Loucy (cell line): ENCODE data around the gene SQSTM1.

Experiments used
- H2AFZ ChIP-seq: fragments of 200-600 bp; sonication (generic); 2 replicates; pipeline ENCODE4 v1.6.0; 2016; ENCODE audit warnings: antibody characterized with exemption, mild to moderate bottlenecking, low read length, moderate library complexity
- H3F3A ChIP-seq: fragments of 200-600 bp; 2 replicates; pipeline ENCODE4 v1.6.0; 2016; ENCODE audit warnings: antibody characterized with exemption, low read depth, mild to moderate bottlenecking
- H3K27me3 ChIP-seq: fragments of 200-600 bp; sonication (generic); 2 replicates; pipeline ENCODE4 v1.6.1; 2014; ENCODE audit warnings: low read length, mild to moderate bottlenecking; ENCODE audit not compliant: insufficient read depth, poor library complexity, severe bottlenecking
- H3K36me3 ChIP-seq: fragments of 200-600 bp; sonication (generic); 2 replicates; pipeline ENCODE4 v1.6.1; 2016; ENCODE audit warnings: low read length; ENCODE audit not compliant: insufficient read depth
- H3K4me1 ChIP-seq: fragments of 200-600 bp; sonication (generic); 2 replicates; pipeline ENCODE4 v1.5.1; 2014; ENCODE audit warnings: low read length, mild to moderate bottlenecking; ENCODE audit not compliant: insufficient read depth, poor library complexity, severe bottlenecking
- H3K4me2 ChIP-seq: fragments of 200-600 bp; sonication (generic); 2 replicates; pipeline ENCODE4 v1.6.0; 2014; ENCODE audit warnings: antibody characterized with exemption, low read length, low read depth, mild to moderate bottlenecking; ENCODE audit not compliant: poor library complexity, severe bottlenecking
- H3K4me3 ChIP-seq: fragments of 200-600 bp; sonication (generic); 2 replicates; pipeline ENCODE4 v1.5.1; 2014; ENCODE audit warnings: low read length, mild to moderate bottlenecking, mixed read lengths; ENCODE audit not compliant: poor library complexity, severe bottlenecking
- H3K79me2 ChIP-seq: fragments of 200-600 bp; sonication (generic); 2 replicates; pipeline ENCODE4 v1.6.1; 2014; ENCODE audit warnings: low read length; ENCODE audit not compliant: insufficient read depth
- H3K9ac ChIP-seq: fragments of 200-600 bp; sonication (generic); 2 replicates; pipeline ENCODE4 v1.6.0; 2014; ENCODE audit warnings: mild to moderate bottlenecking, low read depth, low read length, moderate library complexity; ENCODE audit not compliant: poor library complexity, severe bottlenecking
- H3K9me2 ChIP-seq: fragments of 200-600 bp; sonication (generic); replicated peaks from 2 replicates; pipeline ENCODE4 v1.6.1; 2016; ENCODE audit warnings: low read depth, low read length, mixed read lengths
- H3K9me3 ChIP-seq: fragments of 200-600 bp; sonication (generic); 2 replicates; pipeline ENCODE4 v1.6.1; 2014; ENCODE audit warnings: mild to moderate bottlenecking, antibody characterized with exemption, low read length, low read depth; ENCODE audit not compliant: insufficient read depth
- H4K20me1 ChIP-seq: fragments of 200-600 bp; sonication (generic); 2 replicates; pipeline ENCODE4 v1.6.0; 2014; ENCODE audit warnings: antibody characterized with exemption, low read length, mild to moderate bottlenecking; ENCODE audit not compliant: insufficient read depth, poor library complexity, severe bottlenecking
- EZH2phosphoT487 ChIP-seq: fragments of 200-600 bp; IDR thresholded peaks from 2 replicates; pipeline ENCODE4 v1.6.1; 2018; ENCODE audit warnings: antibody characterized with exemption, mild to moderate bottlenecking, moderate library complexity, borderline replicate concordance
- TF ChIP-seq, protein P1 (sequence below): fragments of 200-600 bp; sonication (generic); conservative IDR thresholded peaks from 2 replicates; pipeline ENCODE4 v1.5.1; 2014; ENCODE audit warnings: mild to moderate bottlenecking, antibody characterized with exemption, low read length

The SQSTM1 gene

GRCh38 chr5:179837076-179838011, 16.6 kb downstream of the SQSTM1 start:
- Histone ChIP-seq H3K4me2 (no peak overlapping the region), H3K79me2 (no peaks in the 10 kb centered on the region), H4K20me1 (no peaks in the 10 kb centered on the region), H3K27me3 (no peaks in the 10 kb centered on the region), H3K9me2 (no peaks in the 10 kb centered on the region), H3K4me1 (no peaks in the 10 kb centered on the region), H3K9me3 (no peaks in the 10 kb centered on the region), H3K36me3 (peaks cover 19% of the 10 kb centered on the region; the same call in 1 of the 2 replicates), H3K4me3 (no peak overlapping the region), H2AFZ (no peak overlapping the region), H3F3A (no peaks in the 10 kb centered on the region), H3K9ac (no peak overlapping the region)
- TF ChIP-seq EZH2phosphoT487: no peak
- TF ChIP-seq, protein P1, sequence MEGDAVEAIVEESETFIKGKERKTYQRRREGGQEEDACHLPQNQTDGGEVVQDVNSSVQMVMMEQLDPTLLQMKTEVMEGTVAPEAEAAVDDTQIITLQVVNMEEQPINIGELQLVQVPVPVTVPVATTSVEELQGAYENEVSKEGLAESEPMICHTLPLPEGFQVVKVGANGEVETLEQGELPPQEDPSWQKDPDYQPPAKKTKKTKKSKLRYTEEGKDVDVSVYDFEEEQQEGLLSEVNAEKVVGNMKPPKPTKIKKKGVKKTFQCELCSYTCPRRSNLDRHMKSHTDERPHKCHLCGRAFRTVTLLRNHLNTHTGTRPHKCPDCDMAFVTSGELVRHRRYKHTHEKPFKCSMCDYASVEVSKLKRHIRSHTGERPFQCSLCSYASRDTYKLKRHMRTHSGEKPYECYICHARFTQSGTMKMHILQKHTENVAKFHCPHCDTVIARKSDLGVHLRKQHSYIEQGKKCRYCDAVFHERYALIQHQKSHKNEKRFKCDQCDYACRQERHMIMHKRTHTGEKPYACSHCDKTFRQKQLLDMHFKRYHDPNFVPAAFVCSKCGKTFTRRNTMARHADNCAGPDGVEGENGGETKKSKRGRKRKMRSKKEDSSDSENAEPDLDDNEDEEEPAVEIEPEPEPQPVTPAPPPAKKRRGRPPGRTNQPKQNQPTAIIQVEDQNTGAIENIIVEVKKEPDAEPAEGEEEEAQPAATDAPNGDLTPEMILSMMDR: no peak

DNA sequence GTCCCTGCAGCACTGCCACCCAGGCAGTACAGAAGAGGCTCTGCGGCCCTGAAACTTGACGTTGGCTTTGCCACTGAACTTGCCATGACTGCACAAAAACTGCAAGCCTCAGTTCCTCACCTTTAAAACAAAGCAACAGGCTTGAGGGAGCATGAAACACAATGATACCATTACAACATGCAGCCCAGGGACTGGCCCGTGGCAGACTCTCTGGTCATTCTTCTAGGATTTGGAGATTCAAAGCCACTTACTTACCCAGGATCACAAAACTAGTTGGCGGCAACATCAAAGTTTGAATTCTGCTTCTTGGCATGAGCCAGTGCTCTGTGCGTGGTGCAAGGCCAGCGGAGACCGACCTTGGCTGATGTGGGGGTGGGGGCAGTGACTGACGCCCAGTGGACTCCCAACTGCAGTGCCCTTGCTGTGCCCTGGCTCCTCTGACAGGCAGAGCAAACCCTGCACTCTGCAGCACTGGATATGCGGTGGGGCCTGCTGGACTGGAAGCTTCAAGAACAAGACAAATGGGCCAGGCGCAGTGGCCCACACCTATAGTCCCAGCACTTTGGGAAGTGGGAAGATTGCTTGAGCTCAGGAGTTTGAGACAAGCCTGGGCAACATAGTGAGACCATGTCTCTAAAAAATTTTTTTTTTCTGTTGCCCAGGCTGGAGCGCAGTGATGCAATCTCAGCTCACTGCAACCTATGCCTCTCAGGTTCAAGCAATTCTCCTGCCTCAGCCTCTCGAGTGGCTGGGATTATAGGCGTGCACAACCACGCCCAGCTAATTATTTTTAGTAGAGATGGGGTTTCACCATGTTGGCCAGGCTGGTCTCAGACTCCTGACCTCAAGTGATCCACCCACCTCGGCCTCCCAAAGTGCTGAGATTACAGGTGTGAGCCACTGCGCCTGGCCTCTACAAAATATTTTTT, 18.9 kb downstream of the SQSTM1 start:
- Histone ChIP-seq H3K27me3 (no peaks in the 10 kb centered on the region), H3K4me1 (no peaks in the 10 kb centered on the region), H3F3A (no peaks in the 10 kb centered on the region), H3K9me2 (no peaks in the 10 kb centered on the region), H3K79me2 (no peaks in the 10 kb centered on the region), H4K20me1 (no peaks in the 10 kb centered on the region), H3K4me3 (no peak overlapping the region), H3K36me3 (peaks cover 9% of the 10 kb centered on the region; the same call in 1 of the 2 replicates), H2AFZ (no peak overlapping the region), H3K9me3 (no peaks in the 10 kb centered on the region), H3K4me2 (no peak overlapping the region), H3K9ac (no peak overlapping the region)
- TF ChIP-seq EZH2phosphoT487: no peak
- TF ChIP-seq, protein P1: no peak

- no peaks in the 10 kb centered on the region for H3K27me3 ChIP-seq
- no peaks in the 10 kb centered on the region for H3K9me2 ChIP-seq
- H3K9ac ChIP-seq: no peak overlapping the region
- H3F3A ChIP-seq: no peaks in the 10 kb centered on the region
- H3K36me3 ChIP-seq: peaks cover 9% of the 10 kb centered on the region; the same call in 1 of the 2 replicates
- H2AFZ ChIP-seq: no peak overlapping the region
- TF ChIP-seq, protein P1: no peak
- TF ChIP-seq EZH2phosphoT487: no peak
- H3K9me3 ChIP-seq: no peaks in the 10 kb centered on the region
- no peaks in the 10 kb centered on the region for H3K79me2 ChIP-seq
- no peak overlapping the region for H3K4me3 ChIP-seq
- no peaks in the 10 kb centered on the region for H4K20me1 ChIP-seq
- H3K4me2 ChIP-seq: no peak overlapping the region
- H3K4me1 ChIP-seq: no peaks in the 10 kb centered on the region
These were observed 19.6 kb downstream of the SQSTM1 start for GRCh38 chr5:179840321-179840720.
